Bronchial epithelial cell (primary cell): Measurements from ENCODE around the gene EME2. TPM values are rescaled to one million over a fixed set of nuclear protein-coding genes. Genes with fewer than 3 reads are reported as not detected.

Experiments used
- DNase-seq: peaks from one replicate; pipeline ENCODE4 v3.0.0-alpha.2; 2010; ENCODE audit warnings: low read depth
- FAIRE-seq: peaks from 2 replicates; lab custom pipeline; 2011; peaks lifted over from hg19 to GRCh38; lab: Jason Lieb, UNC
- H3K27me3 ChIP-seq: 2 replicates; pipeline ENCODE4 v1.5.1; 2011; ENCODE audit warnings: low read length; ENCODE audit not compliant: control insufficient read depth, insufficient read depth
- H3K36me3 ChIP-seq: 2 replicates; pipeline ENCODE4 v1.5.1; 2011; ENCODE audit warnings: low read length; ENCODE audit not compliant: control insufficient read depth, insufficient read depth
- H3K4me3 ChIP-seq: 2 replicates; pipeline ENCODE4 v1.5.1; 2011; ENCODE audit warnings: mild to moderate bottlenecking, low read depth, low read length, control low read depth
- CTCF ChIP-seq: IDR thresholded peaks from 2 replicates; pipeline ENCODE4 v1.5.1; 2011; ENCODE audit warnings: mild to moderate bottlenecking, moderate library complexity, low read length, control low read depth, inconsistent platforms; ENCODE audit not compliant: insufficient read depth, severe bottlenecking
- total RNA-seq: library from RNA; depleted of rRNA; stranded (reverse); fragments of >200 nt; gene quantifications from 2 replicates; pipeline ENCODE4 v1.2.1, GENCODE V29; 2014

EME2 gene
- total RNA-seq, 1 donor from 2014 or later: 5.8 TPM

DNA sequence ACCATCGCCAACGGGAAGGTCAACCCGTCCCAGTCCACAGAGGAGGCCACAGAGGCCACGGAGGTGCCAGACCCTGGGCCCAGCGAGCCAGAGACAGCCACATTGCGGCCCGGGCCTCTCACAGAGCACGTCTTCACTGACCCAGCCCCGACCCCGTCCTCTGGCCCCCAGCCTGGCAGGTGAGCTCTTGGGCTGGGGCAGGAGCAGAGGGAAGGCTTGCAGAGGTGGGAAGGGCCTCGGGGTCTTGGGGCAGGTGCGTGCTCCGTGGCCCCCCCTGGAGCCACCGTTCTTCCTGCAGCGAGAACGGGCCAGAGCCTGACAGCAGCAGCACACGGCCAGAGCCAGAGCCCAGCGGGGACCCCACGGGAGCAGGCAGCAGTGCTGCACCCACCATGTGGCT lies 6.4 kb upstream of the EME2 start:
- FAIRE-seq (no peak), DNase-seq (no peak)
- H3K36me3 ChIP-seq: peaks cover 44% of the 10 kb centered on the region
- H3K27me3 ChIP-seq: no peaks in the 10 kb centered on the region
- H3K4me3 ChIP-seq: no peak overlapping the region
- TF ChIP-seq CTCF: no peak

GRCh38 chr16:1766701-1767100 lies 5.9 kb upstream of the EME2 start:
- no peak overlapping the region for H3K4me3 ChIP-seq
- no peak for DNase-seq
- H3K27me3 ChIP-seq: no peaks in the 10 kb centered on the region
- H3K36me3 ChIP-seq: peaks cover 44% of the 10 kb centered on the region
- no peak for FAIRE-seq
- TF ChIP-seq CTCF: no peak

GRCh38 chr16:1767116-1767994 lies 5.3 kb upstream of the EME2 start:
- no peak for TF ChIP-seq CTCF
- no peaks in the 10 kb centered on the region for H3K27me3 ChIP-seq
- H3K4me3 ChIP-seq: no peak overlapping the region
- FAIRE-seq (no peak), DNase-seq (no peak)
- peaks cover 44% of the 10 kb centered on the region for H3K36me3 ChIP-seq

- DNase-seq (no peak), FAIRE-seq (no peak)
- Histone ChIP-seq H3K27me3 (no peaks in the 10 kb centered on the region), H3K4me3 (no peak overlapping the region), H3K36me3 (peaks cover 39% of the 10 kb centered on the region)
- TF ChIP-seq CTCF: no peak
These were observed 4.4 kb upstream of the EME2 start for GRCh38 chr16:1768061-1768766.

DNA sequence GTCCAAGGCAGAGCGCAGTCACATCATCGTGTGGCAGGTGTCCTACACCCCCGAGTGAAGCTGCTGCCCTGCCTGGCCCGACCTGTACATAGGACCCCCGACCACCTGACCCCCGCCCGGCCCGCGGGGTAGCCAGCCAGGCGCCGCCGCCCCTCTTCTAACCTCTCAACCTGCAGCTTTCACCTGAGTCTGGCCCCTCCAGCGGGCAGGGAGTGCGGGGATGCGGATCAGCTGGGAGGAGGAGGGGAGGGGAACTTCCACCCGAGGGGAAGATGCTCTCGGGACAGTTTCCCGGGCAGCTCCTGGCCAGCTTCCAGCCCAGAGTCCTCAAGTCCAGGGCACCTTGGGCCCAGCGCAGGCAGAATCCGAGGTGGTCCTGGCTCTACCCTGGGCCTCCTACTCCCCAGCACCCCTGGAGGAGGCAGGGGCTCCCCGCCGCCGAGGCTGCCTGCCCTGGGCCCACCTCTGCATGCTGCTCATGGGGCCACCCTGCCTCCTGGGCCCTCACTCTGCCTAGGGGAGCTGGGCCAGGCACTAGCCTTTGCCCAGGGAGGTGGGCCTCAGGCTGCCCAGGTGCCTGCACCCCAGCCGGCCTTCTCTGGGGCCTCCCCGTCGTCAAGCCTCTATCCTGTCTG lies 3.7 kb upstream of the EME2 start:
- no peak overlapping the region for H3K4me3 ChIP-seq
- FAIRE-seq (no peak), DNase-seq (no peak)
- no peak for TF ChIP-seq CTCF
- peaks cover 36% of the 10 kb centered on the region for H3K36me3 ChIP-seq
- H3K27me3 ChIP-seq: no peaks in the 10 kb centered on the region
